NCI-H1417 treated with DMSO at 0.1 percent for 48 hours (cell line): ENCODE measurements around the gene SAMD11.
"Not testable (repeated sequence)": the region's sequence is repeated elsewhere in the genome, so short reads cannot be mapped to it uniquely, and the experiment has no call there.

Experiments used
- DNase-seq: peaks from one replicate; lab custom pipeline; 2025; lab: John Stamatoyannopoulos, UW

Gene SAMD11

DNA sequence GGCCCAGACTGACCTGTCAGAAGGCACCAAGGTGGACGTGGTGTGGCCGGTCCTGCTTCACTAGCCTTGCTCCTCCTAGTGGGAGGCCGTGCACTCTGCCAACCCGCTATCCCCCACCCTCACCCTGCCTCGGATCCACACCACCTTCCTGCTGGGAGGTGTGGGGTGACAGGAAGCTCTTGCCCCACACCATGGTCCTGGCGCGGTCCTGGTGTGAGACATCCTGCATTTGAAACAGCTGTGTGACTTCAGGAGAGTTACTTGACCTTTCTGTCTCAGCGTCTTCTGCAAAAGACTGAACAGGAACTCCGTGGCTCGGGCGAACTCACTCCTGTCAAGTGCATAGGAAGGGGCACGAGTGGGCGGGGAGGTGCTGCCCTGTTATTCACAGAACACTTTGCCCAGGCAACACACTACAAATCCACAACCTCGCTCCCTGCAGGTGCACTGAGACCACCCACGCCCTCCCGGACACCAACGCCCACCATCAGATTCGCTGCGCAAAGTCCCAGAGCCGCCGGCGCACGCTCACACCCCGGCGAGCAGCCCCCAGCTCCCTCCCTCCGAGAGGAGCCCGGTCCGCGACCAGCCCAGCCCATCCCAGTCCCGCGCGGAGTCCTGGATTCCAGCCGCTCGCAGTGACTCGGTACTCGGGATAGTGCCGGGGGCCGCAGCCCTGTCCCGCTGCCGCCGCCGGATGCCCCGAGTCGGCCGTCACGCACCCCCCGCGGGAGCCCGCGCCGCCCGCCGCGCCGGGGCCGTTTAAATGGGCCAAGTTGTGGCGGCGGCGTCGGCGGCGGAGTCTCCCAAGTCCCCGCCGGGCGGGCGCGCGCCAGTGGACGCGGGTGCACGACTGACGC is at the start of gene SAMD11:
Gene SAMD11 (plus strand): TSS at position 793 of the 860 bp plus-strand sequence. CDS start 509 bp downstream, outside the sequence.
- DNase-seq = no peak

GRCh38 chr1:876428-877208 is 47.1 kb upstream of the SAMD11 start:
- DNase-seq = not testable (repeated sequence)

DNA sequence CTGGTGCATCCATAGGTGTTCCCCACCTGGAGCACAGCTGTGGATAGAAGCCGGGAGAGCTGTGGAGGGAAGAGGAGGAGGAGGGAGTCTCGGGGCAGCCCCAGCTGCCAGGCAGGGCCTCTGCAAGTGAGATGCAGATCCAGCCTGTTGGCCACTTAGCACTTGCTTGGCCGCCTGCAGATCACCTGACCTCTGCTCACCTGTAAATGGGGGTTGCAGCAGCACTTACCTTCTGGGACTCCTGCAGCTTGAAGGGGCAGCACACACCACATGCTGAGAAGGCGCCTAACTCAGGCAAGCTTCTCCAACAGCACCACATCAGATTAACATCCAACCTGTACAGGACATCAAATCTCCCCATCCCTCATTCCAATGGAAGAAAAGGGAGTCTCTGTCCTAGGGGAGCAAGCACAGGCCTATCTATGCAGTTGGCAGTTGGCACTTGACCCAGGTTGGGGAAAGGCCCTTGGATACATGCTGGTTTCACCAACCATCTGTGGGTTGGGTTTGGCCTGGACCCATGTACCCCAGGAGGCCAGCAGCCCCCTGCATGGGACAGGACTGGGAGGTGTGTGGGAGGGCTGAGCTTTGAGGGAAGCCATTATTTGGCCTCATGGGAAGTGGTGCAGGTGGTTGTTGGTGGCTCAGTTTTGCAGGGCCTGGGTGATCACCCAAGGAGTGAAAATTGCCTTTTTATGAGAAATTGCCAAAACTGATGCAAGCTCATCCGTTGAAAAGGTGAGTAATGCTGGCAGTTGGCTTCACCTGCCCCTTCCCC is 46.3 kb upstream of the SAMD11 start:
- not testable (repeated sequence) for DNase-seq

DNA sequence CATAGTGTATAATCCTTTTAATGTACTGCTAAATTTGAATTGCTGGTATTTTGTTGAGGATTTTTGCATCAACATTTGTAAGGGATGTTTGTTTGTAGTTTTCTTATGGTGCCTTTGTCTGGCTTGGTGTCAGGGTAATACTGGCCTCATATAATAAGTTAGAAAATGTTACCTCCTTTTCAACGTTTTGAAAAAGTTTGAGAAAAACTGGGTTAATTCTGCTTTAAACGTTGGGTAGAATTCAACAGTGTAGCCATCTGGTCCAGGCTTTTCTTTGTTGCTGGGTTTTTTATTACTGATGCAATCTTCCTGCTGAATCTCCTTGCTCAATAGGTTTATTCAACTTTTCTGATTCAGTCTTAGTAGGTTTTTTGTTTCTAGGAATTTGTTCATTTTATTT is 43.2 kb upstream of the SAMD11 start:
- DNase-seq = not testable (repeated sequence)

- DNase-seq = not testable (repeated sequence)
These were observed 42.8 kb upstream of the SAMD11 start for GRCh38 chr1:880915-881314.

GRCh38 chr1:886311-886710 is 37.4 kb upstream of the SAMD11 start:
- no peak for DNase-seq

GRCh38 chr1:886760-887159 is 37.0 kb upstream of the SAMD11 start:
- no peak for DNase-seq

GRCh38 chr1:888297-888696 is 35.4 kb upstream of the SAMD11 start:
- no peak for DNase-seq

GRCh38 chr1:889774-890173 is 33.9 kb upstream of the SAMD11 start:
- not testable (repeated sequence) for DNase-seq

GRCh38 chr1:890234-890633 is 33.5 kb upstream of the SAMD11 start:
- DNase-seq = not testable (repeated sequence)

GRCh38 chr1:890661-891060 is 33.1 kb upstream of the SAMD11 start:
- DNase-seq = no peak

- no peak for DNase-seq
These were observed 26.5 kb upstream of the SAMD11 start for GRCh38 chr1:897226-897625.

GRCh38 chr1:897951-898350 is 25.8 kb upstream of the SAMD11 start:
- DNase-seq = not testable (repeated sequence)

- DNase-seq = no peak
These were observed 23.9 kb upstream of the SAMD11 start for GRCh38 chr1:899636-900317.

- no peak for DNase-seq
These were observed 22.4 kb upstream of the SAMD11 start for GRCh38 chr1:901108-901859.

GRCh38 chr1:902802-903201 is 20.9 kb upstream of the SAMD11 start:
- DNase-seq = no peak

DNA sequence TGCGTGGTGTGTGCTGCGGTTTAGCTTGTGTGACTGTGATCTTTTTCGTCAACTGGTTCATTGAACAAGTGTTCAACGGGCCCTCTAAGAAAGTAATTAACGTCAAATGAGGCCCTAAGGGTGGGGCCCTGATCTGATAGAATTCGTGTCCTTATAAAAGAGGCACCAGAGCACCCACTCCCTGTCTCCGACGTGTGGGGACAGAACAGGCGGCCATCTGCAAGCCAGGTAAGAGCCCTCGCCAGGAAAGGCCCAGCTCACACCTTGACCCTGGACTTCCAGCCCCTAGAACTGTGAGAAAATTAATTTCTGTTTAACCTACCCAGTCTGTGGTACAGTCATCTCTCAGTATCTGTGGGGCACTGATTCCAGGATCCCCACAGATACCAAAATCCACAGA is 20.4 kb upstream of the SAMD11 start:
- no peak for DNase-seq

DNA sequence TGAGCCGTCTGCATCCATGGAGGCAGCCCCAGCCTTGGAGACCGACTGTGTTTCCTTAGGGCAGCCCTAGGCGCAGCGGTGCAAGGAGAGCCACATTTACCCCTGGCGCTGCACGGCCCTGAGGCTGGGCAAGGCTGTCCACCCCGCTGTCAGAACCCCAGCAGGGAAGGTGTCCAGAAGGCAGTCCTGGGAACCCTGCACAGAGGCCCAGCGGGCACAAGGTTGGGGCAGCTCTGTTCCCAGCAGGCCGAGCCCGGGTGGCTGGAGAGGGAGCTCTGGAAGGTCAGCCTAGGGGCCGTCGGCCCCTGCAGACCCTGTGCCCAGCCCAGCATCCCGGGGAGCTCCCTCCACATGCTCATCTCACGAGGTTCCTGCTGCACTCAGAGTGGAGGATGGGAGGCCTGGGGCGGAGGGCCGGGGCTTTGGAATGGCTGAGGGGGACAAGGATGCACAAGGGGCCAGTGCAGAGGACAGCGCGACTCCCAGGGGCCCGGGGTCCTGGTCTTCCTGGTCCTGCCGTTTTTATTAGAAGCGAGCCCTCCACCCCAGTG is 19.9 kb upstream of the SAMD11 start:
- no peak for DNase-seq

GRCh38 chr1:904310-904950 is 19.3 kb upstream of the SAMD11 start:
- DNase-seq = peak; percentile 51
